ENCODE results near the gene UBE2I.
A peak's percentile ranks its signal among the peaks of the same experiment; 100 is the strongest.
"Not testable (repeated sequence)": the region's sequence is repeated elsewhere in the genome, so short reads cannot be mapped to it uniquely, and the experiment has no call there.

UBE2I gene

DNA sequence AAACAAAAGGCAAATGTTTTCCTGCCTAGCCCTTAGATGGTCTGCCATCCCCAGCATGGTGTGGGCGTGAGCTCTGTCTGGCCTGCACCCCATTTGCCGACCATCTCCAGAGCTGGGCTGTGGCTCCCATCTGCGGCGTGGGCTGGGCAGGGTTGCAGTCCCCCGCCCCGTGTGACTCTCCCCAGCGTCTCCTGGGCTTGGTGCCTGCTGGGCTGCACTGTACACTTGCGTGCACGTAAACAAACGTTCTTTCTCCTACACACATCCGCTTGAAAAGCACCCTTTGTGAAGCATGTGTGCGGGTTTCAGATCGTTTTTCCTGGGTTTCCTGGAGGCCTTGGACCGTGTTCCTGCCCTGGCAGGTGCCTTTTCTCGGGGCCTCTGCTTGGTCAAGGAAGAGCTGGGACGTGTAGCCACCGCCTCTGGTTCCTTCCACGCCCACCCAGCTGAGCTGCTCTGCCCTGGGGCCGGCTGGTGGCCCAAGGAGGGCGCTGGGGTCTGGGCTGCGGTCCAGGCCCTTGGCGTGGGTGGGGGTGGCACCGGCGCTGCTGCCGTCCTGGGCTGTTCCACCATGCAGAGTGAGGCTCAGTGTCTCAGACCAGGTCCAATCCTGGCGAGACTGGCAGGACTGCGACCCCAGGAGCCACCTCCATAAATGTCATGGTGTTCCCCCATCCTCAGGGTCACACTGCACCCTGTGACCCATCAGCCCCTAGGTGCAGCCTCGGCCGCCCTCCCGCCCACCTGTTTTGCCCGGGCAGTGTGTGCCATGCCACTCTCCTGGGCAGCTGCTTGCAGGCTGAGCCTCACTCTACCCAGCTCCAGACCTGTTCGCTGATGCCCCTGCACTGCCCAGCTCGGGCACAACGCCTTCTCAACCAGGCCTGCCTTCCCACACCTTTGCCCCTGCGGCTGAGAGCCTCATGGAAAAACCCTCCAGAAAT is 14.1 kb downstream of the UBE2I start:
- DNase-seq (ENCODE audit: low read depth) = no peak
- H3K4me3 ChIP-seq (ENCODE audit: low read depth, low read length) = no peak overlapping the region

- DNase-seq (ENCODE audit: low read depth) = no peak
- H3K4me3 ChIP-seq (ENCODE audit: low read depth, low read length) = no peak overlapping the region
Measured at GRCh38 chr16:1324286-1324826, 14.9 kb downstream of the UBE2I start.

GRCh38 chr16:1325261-1325660 is 15.8 kb downstream of the UBE2I start:
- no peak for DNase-seq (ENCODE audit: low read depth)
- no peak overlapping the region for H3K4me3 ChIP-seq (ENCODE audit: low read depth, low read length)

- H3K4me3 ChIP-seq (ENCODE audit: low read depth, low read length) = no peak overlapping the region
- no peak for DNase-seq (ENCODE audit: low read depth)
Measured at GRCh38 chr16:1325673-1326371, 16.4 kb downstream of the UBE2I start.

GRCh38 chr16:1326391-1326790 is 17.0 kb downstream of the UBE2I start:
- no peak for DNase-seq (ENCODE audit: low read depth)
- H3K4me3 ChIP-seq (ENCODE audit: low read depth, low read length) = no peak overlapping the region

DNA sequence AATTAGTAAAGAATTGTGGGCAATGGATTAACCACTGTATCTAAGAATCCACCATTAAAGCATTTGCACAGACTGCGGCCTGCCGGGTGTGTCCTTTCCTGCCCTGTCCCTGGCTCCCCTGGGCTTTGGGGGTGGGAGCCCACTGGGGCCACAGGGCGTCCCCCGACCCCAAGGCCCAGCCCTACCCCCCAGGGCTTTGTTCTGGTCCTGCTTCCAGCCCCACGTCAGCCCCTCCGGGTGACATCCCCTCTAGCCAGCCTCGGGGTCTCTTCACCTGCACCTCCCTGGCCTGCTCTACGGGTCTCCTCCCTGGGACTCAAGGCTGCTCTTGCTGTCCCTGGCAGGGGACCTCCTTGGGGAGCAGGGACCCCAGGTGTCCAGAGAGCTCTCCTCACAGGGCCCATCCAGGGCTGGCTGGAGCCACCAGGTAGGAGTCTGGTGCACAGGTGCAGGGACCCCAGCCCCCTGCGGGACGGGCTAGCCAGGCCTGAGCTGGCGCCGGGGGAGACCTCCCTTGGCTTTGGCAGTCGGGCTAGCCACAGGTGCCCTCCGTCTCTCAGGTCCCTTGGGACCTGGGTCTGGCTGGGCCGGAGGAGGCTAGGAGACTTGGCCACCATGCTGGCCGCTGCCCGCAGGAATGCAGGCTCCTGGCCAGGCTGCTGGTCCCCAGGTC is 17.6 kb downstream of the UBE2I start:
- H3K4me3 ChIP-seq (ENCODE audit: low read depth, low read length) = no peak overlapping the region
- no peak for DNase-seq (ENCODE audit: low read depth)

DNA sequence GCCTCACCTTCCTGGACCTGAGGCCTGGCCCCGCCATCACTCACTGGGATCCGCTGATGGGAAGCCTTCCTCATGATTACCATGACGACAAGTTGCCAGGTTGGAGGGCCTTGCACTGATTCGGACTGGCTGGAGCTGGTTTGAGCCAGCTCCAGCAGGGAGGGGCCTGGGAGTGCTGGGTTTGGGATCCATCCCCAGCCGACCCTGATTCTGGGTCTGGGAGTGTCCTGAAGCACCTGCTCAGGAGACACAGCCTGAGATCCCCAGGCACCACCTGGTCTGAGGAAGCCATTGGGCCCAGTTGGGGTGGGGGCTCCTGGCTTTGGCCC is 18.1 kb downstream of the UBE2I start:
- no peak for DNase-seq (ENCODE audit: low read depth)
- H3K4me3 ChIP-seq (ENCODE audit: low read depth, low read length) = no peak overlapping the region

- not testable (repeated sequence) for H3K4me3 ChIP-seq (ENCODE audit: low read depth, low read length)
Measured at GRCh38 chr16:1328136-1328535, 18.7 kb downstream of the UBE2I start.

GRCh38 chr16:1328961-1329360 is 19.5 kb downstream of the UBE2I start:
- not testable (repeated sequence) for DNase-seq (ENCODE audit: low read depth); H3K4me3 ChIP-seq (ENCODE audit: low read depth, low read length)

More at GRCh38 chr16:1328136-1328535, 18.7 kb downstream of the UBE2I start:
- DNase-seq (ENCODE audit: low read depth) = not testable (repeated sequence)

GRCh38 chr16:1330260-1330914 is 21.0 kb downstream of the UBE2I start:
- no peak overlapping the region for H3K4me3 ChIP-seq (ENCODE audit: low read depth, low read length)
- no peak for DNase-seq (ENCODE audit: low read depth)

- H3K4me3 ChIP-seq (ENCODE audit: low read depth, low read length) = no peak overlapping the region
- DNase-seq (ENCODE audit: low read depth) = no peak
Measured at GRCh38 chr16:1330931-1331711, 21.7 kb downstream of the UBE2I start.

- H3K4me3 ChIP-seq (ENCODE audit: low read depth, low read length) = no peak overlapping the region
- DNase-seq (ENCODE audit: low read depth) = no peak
Measured at GRCh38 chr16:1331712-1332617, 22.5 kb downstream of the UBE2I start.

DNA sequence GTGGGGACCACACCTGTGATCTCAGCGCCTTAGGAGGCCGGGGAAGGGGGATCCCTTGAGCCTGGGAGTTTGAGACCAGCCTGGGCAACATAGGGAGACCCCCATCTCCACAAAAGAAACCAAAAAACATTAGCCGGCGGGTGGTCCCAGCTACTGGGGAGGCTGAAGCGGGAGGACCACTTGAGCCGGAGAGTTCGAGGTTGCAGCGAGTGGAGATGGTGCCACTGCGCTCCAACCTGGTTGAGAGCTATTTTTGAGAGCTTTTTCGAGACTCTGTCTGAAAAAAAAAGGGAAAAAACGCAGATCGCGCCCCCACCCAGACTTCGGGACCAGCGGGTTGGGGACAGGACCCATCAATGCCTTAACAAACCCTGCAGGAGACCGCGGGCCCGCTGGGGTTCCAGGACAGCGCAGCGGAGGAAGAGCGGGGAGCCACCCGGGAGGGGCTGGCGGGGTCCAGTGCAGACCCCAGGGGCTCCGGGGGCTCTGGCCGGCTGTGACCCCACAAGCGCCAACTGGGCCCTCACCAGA is 23.2 kb downstream of the UBE2I start:
- H3K4me3 ChIP-seq (ENCODE audit: low read depth, low read length) = no peak overlapping the region

DNA sequence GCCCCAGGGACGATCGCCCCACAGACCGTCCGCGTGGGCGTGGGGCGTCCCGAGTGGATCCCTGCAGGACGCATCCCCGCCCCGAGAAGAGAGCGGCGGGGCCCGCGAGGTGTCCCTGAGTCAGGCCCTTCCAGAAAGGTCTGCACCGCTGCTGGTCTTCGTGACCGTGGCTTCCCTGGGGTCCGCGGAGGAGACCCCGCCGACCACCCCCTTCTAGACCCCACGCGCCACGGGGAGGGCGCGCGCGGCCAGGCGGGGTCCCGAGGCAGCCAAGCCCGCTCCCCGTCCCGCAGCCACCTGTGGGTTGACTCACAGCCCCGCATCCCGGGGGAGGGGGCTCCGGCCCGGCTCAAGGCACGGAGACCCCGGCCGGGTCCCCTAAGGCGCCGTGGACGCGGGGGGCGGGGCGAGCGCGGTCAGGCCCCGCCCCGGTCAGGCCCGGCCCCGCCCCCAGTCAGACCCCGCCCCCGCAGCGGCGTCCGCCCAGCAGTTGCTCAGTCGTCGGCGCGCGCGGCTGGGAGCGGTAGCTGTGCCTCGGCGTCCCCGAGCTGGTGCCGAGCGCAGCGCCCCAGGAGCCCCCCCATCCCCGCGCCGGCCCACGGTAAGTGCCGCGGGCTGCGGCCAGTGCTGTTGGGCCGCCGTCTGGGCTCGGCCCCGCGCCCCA is 23.8 kb downstream of the UBE2I start, which contains the start of gene BAIAP3:
Gene BAIAP3 (plus strand): TSS at position 497 of the 664 bp plus-strand sequence. CDS start 4,905 bp downstream, outside the sequence.
- DNase-seq (ENCODE audit: low read depth) = no peak
- H3K4me3 ChIP-seq (ENCODE audit: low read depth, low read length) = peak within 1 kb of the TSS; percentile 35

More for the DNA sequence above, 23.2 kb downstream of the UBE2I start:
- DNase-seq (ENCODE audit: low read depth) = no peak

- H3K4me3 ChIP-seq (ENCODE audit: low read depth, low read length) = peak overlapping the region; percentile 20
- DNase-seq (ENCODE audit: low read depth) = no peak
Measured at GRCh38 chr16:1333854-1334700, 24.6 kb downstream of the UBE2I start.

- no peak overlapping the region for H3K4me3 ChIP-seq (ENCODE audit: low read depth, low read length)
- no peak for DNase-seq (ENCODE audit: low read depth)
Measured at GRCh38 chr16:1334739-1335138, 25.3 kb downstream of the UBE2I start.
